CD14-positive monocyte (primary cell): ENCODE results near the gene FCN2. TPM values are rescaled to one million over a fixed set of nuclear protein-coding genes. Genes with fewer than 3 reads are reported as not detected.

ENCODE experiments used
- DNase-seq, 3 donors: peaks; one replicate each; pipeline ENCODE4 v3.0.0-alpha.2; 2011 to 2022
- H2AFZ ChIP-seq: 2 replicates; pipeline ENCODE4 v1.6.0; 2012; ENCODE audit warnings: mild to moderate bottlenecking, low read depth, low read length, inconsistent platforms; ENCODE audit not compliant: insufficient read depth, poor library complexity, severe bottlenecking
- H3K27ac ChIP-seq, 2 donors: 1 replicate in 1 of 2; 2 replicates in 1 of 2; pipeline ENCODE4 v1.5.1; 2012 to 2013; ENCODE audit warnings: low read length in 2 of 2, control low read depth in 1 of 2, inconsistent platforms in 1 of 2, low read depth in 1 of 2, mild to moderate bottlenecking in 1 of 2
- H3K27me3 ChIP-seq, 2 donors: one replicate each; pipeline versions ENCODE4 v1.6.0 to v1.6.1; 2011 to 2013; ENCODE audit warnings: low read length in 2 of 2; ENCODE audit not compliant: control insufficient read depth in 2 of 2, insufficient read depth in 2 of 2
- H3K36me3 ChIP-seq, 2 donors: replicated peaks in 1 of 2; 1 replicate in 1 of 2; 2 replicates in 1 of 2; pipeline versions ENCODE4 v1.5.1 to v1.6.1; 2012 to 2013; ENCODE audit warnings: low read length in 2 of 2, control low read depth in 1 of 2, inconsistent platforms in 1 of 2, mild to moderate bottlenecking in 1 of 2; ENCODE audit not compliant: insufficient read depth in 2 of 2, control insufficient read depth in 1 of 2
- H3K4me1 ChIP-seq, 2 donors: 1 replicate in 1 of 2; 2 replicates in 1 of 2; pipeline versions ENCODE4 v1.5.1 to v1.6.1; 2012 to 2013; ENCODE audit warnings: low read length in 2 of 2, control low read depth in 1 of 2, inconsistent platforms in 1 of 2, mild to moderate bottlenecking in 1 of 2, moderate library complexity in 1 of 2; ENCODE audit not compliant: insufficient read depth in 2 of 2, control insufficient read depth in 1 of 2
- H3K4me2 ChIP-seq: replicated peaks from 2 replicates; pipeline ENCODE3; 2012; ENCODE audit warnings: low read length, moderate library complexity, mild to moderate bottlenecking; ENCODE audit not compliant: poor library complexity, severe bottlenecking; ENCODE audit errors: extremely low read depth
- H3K4me3 ChIP-seq, 3 experiments: fragments of 200-600 bp in 1 of 3; sonication (generic) in 1 of 3; replicated peaks in 1 of 3; 1 replicate in 2 of 3; 2 replicates in 1 of 3; pipeline ENCODE4 v1.5.1; 2011 to 2013; ENCODE audit warnings: low read length in 3 of 3, mild to moderate bottlenecking in 3 of 3, control low read depth in 2 of 3, low read depth in 2 of 3, inconsistent platforms in 1 of 3, moderate library complexity in 1 of 3
- H3K79me2 ChIP-seq: 2 replicates; pipeline ENCODE4 v1.6.0; 2012; ENCODE audit warnings: mild to moderate bottlenecking, control low read depth, inconsistent platforms, low read length, moderate library complexity; ENCODE audit not compliant: insufficient read depth
- H3K9ac ChIP-seq: 2 replicates; pipeline ENCODE4 v1.6.0; 2017; ENCODE audit warnings: low read length, mild to moderate bottlenecking; ENCODE audit not compliant: insufficient read depth, poor library complexity, severe bottlenecking
- H3K9me3 ChIP-seq, 2 donors: replicated peaks in 1 of 2; 1 replicate in 1 of 2; 2 replicates in 1 of 2; pipeline versions ENCODE4 v1.5.1 to v1.6.1; 2012 to 2013; ENCODE audit warnings: low read length in 2 of 2, control low read depth in 1 of 2; ENCODE audit not compliant: control insufficient read depth in 1 of 2, insufficient read depth in 1 of 2
- H4K20me1 ChIP-seq: 2 replicates; pipeline ENCODE4 v1.6.0; 2012; ENCODE audit warnings: mild to moderate bottlenecking, low read length, control low read depth, moderate library complexity; ENCODE audit not compliant: insufficient read depth
- H3K27ac Mint-ChIP-seq, 7 donors: one replicate each; pipeline ENCODE4 v1.8.0; 2020; ENCODE audit warnings: mild to moderate bottlenecking in 7 of 7, mixed read lengths in 7 of 7, moderate library complexity in 6 of 7, inconsistent platforms in 2 of 7
- H3K27me3 Mint-ChIP-seq, 3 donors: one replicate each; pipeline ENCODE4 v1.8.0; 2021 to 2022; ENCODE audit warnings: low read depth in 3 of 3, mild to moderate bottlenecking in 3 of 3, mixed read lengths in 3 of 3, moderate library complexity in 3 of 3, inconsistent platforms in 1 of 3
- H3K36me3 Mint-ChIP-seq, 2 donors: one replicate each; pipeline ENCODE4 v1.8.0; 2020; ENCODE audit warnings: mixed read lengths in 2 of 2, inconsistent platforms in 1 of 2, mild to moderate bottlenecking in 1 of 2
- H3K4me1 Mint-ChIP-seq: one replicate; pipeline ENCODE4 v1.8.0; 2020; ENCODE audit warnings: mild to moderate bottlenecking, mixed read lengths
- H3K4me3 Mint-ChIP-seq, 2 donors: one replicate each; pipeline ENCODE4 v1.8.0; 2020; ENCODE audit warnings: mild to moderate bottlenecking in 2 of 2, mixed read lengths in 2 of 2, moderate library complexity in 1 of 2
- H3K9me3 Mint-ChIP-seq, 7 donors: one replicate each; pipeline ENCODE4 v1.8.0; 2020 to 2022; ENCODE audit warnings: mixed read lengths in 7 of 7, mild to moderate bottlenecking in 6 of 7, moderate library complexity in 6 of 7, inconsistent platforms in 2 of 7
- CTCF ChIP-seq: fragments of 200-600 bp; IDR thresholded peaks from one replicate; pipeline ENCODE4 v1.8.0; 2022; ENCODE audit warnings: antibody characterized with exemption, mild to moderate bottlenecking
- WGBS: methylation state at CpG from one replicate; pipeline ENCODE4 v1.1.5; 2013; ENCODE audit warnings: missing lambda C conversion rate; ENCODE audit not compliant: insufficient coverage; 5-methylcytosine and 5-hydroxymethylcytosine counted together
- intact Hi-C, 2 donors: fragments of 100-400 bp; cut with micrococcal nuclease; formaldehyde crosslinking; loops; one replicate each; pipeline versions ENCODE4 v1.15.0 to v1.15.1; 2023
- polyA plus RNA-seq, 3 donors: library from polyadenylated mRNA; depleted of rRNA in 1 of 3; unstranded in 2 of 3; stranded (reverse) in 1 of 3; fragments of 300-500 nt in 2 of 3; fragments of >200 nt in 1 of 3; fragmentation: Illumina TruSeq in 2 of 3; gene quantifications; 1 replicate in 2 of 3; 2 replicates in 1 of 3; pipeline ENCODE4 v1.2.3, GENCODE V29; 2012 to 2021

FCN2 gene
- polyA plus RNA-seq, 3 donors, result not detected

- Mint-ChIP-seq H3K4me1 (peaks cover 18% of the 10 kb centered on the region), H3K27ac (no peak overlapping the region), H3K9me3 (peaks cover 20 to 51% (median 35%) of the 10 kb centered on the region in 7 donors), H3K27me3 (peaks cover 5 to 25% (median 12%) of the 10 kb centered on the region in 3 donors), H3K36me3 (no peaks in the 10 kb centered on the region), H3K4me3 (no peak overlapping the region)
- H3K27ac ChIP-seq, result no peak overlapping the region
- H3K4me2 ChIP-seq, result no peak overlapping the region
- DNase-seq, result peak in 1 of 3 donors; percentile 3
- no peak overlapping the region for H3K4me3 ChIP-seq
- H3K9ac ChIP-seq, result no peak overlapping the region
- TF ChIP-seq CTCF, result no peak
- H2AFZ ChIP-seq, result no peak overlapping the region
- 62% methylated on average over 13 of the region's 14 CpGs for WGBS
- H4K20me1 ChIP-seq, result no peaks in the 10 kb centered on the region
- intact Hi-C loops, result no loop called here
- H3K4me1 ChIP-seq, result peaks cover 11 to 13% of the 10 kb centered on the region in 2 donors
- no peaks in the 10 kb centered on the region for H3K27me3 ChIP-seq
- no peaks in the 10 kb centered on the region for H3K79me2 ChIP-seq
- peaks cover 26 to 38% of the 10 kb centered on the region in 2 donors for H3K9me3 ChIP-seq
- H3K36me3 ChIP-seq, result no peaks in the 10 kb centered on the region
Observed at GRCh38 chr9:134895908-134896833, 15.6 kb downstream of the FCN2 start.

GRCh38 chr9:134896834-134897583, 16.4 kb downstream of the FCN2 start:
- Histone ChIP-seq H3K36me3 (no peaks in the 10 kb centered on the region), H3K9me3 (peaks cover 30 to 40% of the 10 kb centered on the region in 2 donors), H3K9ac (no peak overlapping the region), H3K4me2 (no peak overlapping the region), H2AFZ (no peak overlapping the region), H3K79me2 (no peaks in the 10 kb centered on the region), H3K27ac (no peak overlapping the region), H3K27me3 (no peaks in the 10 kb centered on the region), H4K20me1 (no peaks in the 10 kb centered on the region), H3K4me1 (peaks cover 3 to 5% of the 10 kb centered on the region in 2 donors), H3K4me3 (no peak overlapping the region)
- Mint-ChIP-seq H3K36me3 (no peaks in the 10 kb centered on the region), H3K9me3 (peaks cover 20 to 55% (median 41%) of the 10 kb centered on the region in 7 donors), H3K4me1 (peaks cover 10% of the 10 kb centered on the region), H3K27me3 (peaks cover 2 to 22% (median 12%) of the 10 kb centered on the region in 3 donors), H3K4me3 (no peak overlapping the region), H3K27ac (no peak overlapping the region)
- intact Hi-C loops, result no loop called here
- TF ChIP-seq CTCF, result no peak
- WGBS, result 100% methylated on average over 4 of the region's 14 CpGs
- no peak for DNase-seq
